SK-N-MC (cell line): ENCODE measurements around the gene TPSG1.

Source experiments
- EZH2 ChIP-seq: fragments of 200-600 bp; sonication (generic); IDR thresholded peaks from one replicate; pipeline ENCODE4 v1.6.1; 2017; ENCODE audit warnings: antibody characterized with exemption
- POLR2AphosphoS5 ChIP-seq: IDR thresholded peaks from 2 replicates; pipeline ENCODE4 v1.6.1; 2012; ENCODE audit warnings: mild to moderate bottlenecking, low read depth, low read length, borderline replicate concordance

- TF ChIP-seq POLR2AphosphoS5 (no peak), EZH2 (no peak)
These were observed 4.9 kb downstream of the TPSG1 start for GRCh38 chr16:1220098-1220728.
